GM13977 (cell line): ENCODE measurements around the gene F8.
"Not testable (repeated sequence)": the region's sequence is repeated elsewhere in the genome, so short reads cannot be mapped to it uniquely, and the experiment has no call there.

Source experiments
- DNase-seq: peaks from one replicate; pipeline ENCODE4 v3.0.0; 2012; ENCODE audit warnings: low spot score
- in situ Hi-C: fragments of 300-500 bp; cut with MboI; formaldehyde crosslinking; loops from one replicate; pipeline ENCODE4 v1.12.0; 2022; ENCODE audit warnings: low sequenced_read_pairs, low pct_unique_long_range_greater_than_20kb, mixed read lengths, inconsistent platforms; ENCODE audit not compliant: unreplicated experiment
- TF ChIP-seq, protein P1 (sequence below): IDR thresholded peaks from 2 replicates; pipeline ENCODE4 v1.5.1; 2012; ENCODE audit warnings: mild to moderate bottlenecking, control low read depth; ENCODE audit not compliant: insufficient read depth; ENCODE audit errors: extremely low read depth, missing control alignments

The F8 gene

GRCh38 chrX:154967603-154968002 is 54.9 kb downstream of the F8 start:
- DNase-seq = no peak
- in situ Hi-C loops = no loop called here
- TF ChIP-seq, protein P1, sequence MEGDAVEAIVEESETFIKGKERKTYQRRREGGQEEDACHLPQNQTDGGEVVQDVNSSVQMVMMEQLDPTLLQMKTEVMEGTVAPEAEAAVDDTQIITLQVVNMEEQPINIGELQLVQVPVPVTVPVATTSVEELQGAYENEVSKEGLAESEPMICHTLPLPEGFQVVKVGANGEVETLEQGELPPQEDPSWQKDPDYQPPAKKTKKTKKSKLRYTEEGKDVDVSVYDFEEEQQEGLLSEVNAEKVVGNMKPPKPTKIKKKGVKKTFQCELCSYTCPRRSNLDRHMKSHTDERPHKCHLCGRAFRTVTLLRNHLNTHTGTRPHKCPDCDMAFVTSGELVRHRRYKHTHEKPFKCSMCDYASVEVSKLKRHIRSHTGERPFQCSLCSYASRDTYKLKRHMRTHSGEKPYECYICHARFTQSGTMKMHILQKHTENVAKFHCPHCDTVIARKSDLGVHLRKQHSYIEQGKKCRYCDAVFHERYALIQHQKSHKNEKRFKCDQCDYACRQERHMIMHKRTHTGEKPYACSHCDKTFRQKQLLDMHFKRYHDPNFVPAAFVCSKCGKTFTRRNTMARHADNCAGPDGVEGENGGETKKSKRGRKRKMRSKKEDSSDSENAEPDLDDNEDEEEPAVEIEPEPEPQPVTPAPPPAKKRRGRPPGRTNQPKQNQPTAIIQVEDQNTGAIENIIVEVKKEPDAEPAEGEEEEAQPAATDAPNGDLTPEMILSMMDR = no peak

GRCh38 chrX:154961947-154962346 is 60.6 kb downstream of the F8 start:
- in situ Hi-C loops = no loop called here
- TF ChIP-seq, protein P1 = no peak
- no peak for DNase-seq

GRCh38 chrX:154955799-154956198 is 66.7 kb downstream of the F8 start:
- not testable (repeated sequence) for DNase-seq

GRCh38 chrX:154939265-154939664 is 83.3 kb downstream of the F8 start:
- in situ Hi-C loops, DNase-seq: not testable (repeated sequence)

More at GRCh38 chrX:154955799-154956198, 66.7 kb downstream of the F8 start:
- in situ Hi-C loops = not testable (repeated sequence)

DNA sequence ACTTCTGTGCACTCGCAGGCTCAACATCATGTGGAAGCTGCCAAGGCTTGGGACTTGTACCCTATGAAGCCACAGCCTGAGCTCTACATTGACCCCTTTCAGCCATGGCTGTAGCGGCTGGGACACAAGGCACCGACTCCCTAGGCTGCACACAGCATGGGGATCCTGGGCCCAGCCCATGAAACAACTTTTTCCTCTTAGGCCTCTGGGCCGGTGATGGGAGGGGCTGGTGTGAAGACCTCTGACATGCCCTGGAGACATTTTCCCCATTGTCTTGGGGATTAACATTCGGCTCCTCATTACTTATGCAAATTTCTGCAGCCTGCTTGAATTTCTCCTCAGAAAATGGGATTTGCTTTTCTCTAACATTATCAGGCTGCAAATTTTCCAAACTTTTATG is 97.8 kb downstream of the F8 start:
- in situ Hi-C loops, DNase-seq: not testable (repeated sequence)

GRCh38 chrX:154918060-154918483 is 104.5 kb downstream of the F8 start:
- in situ Hi-C loops = no loop called here
- peak; percentile 44 for DNase-seq
- TF ChIP-seq, protein P1 = peak; percentile 75

GRCh38 chrX:154914052-154914451 is 108.5 kb downstream of the F8 start:
- TF ChIP-seq, protein P1 = no peak
- in situ Hi-C loops = no loop called here
- no peak for DNase-seq

GRCh38 chrX:154910528-154910927 is 112.0 kb downstream of the F8 start:
- DNase-seq, in situ Hi-C loops: not testable (repeated sequence)

DNA sequence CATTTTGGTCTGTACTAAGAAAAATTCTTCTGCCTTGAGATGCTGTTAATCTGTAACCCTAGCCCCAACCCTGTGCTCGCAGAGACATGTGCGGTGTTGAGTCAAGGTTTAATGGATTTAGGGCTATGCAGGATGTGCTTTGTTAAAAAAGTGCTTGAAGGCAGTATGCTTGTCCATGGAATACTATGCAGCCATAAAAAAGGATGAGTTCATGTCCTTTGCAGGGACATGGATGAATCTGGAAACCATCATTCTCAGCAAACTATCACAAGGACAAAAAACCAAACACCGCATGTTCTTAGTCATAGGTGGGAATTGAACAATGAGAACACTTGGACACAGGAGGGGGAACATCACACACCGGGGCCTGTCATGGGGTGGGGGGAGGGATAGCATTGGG is 112.5 kb downstream of the F8 start:
- in situ Hi-C loops, DNase-seq: not testable (repeated sequence)
